A673 (cell line): Measurements from ENCODE around the gene METTL25B.

ENCODE experiments used
- CTCF ChIP-seq: fragments of 300-800, 200-600 bp; sonication (generic); conservative IDR thresholded peaks from 2 replicates; pipeline ENCODE4 v1.5.1; 2017; ENCODE audit warnings: low read depth, mild to moderate bottlenecking, antibody characterized with exemption, low read length, moderate library complexity, mixed read lengths
- EZH2 ChIP-seq: fragments of 200-600 bp; sonication (generic); IDR thresholded peaks from 2 replicates; pipeline ENCODE4 v1.6.1; 2017; ENCODE audit warnings: borderline replicate concordance, low read depth, mild to moderate bottlenecking, mixed read lengths, antibody characterized with exemption, low read length; ENCODE audit not compliant: poor library complexity, severe bottlenecking

DNA sequence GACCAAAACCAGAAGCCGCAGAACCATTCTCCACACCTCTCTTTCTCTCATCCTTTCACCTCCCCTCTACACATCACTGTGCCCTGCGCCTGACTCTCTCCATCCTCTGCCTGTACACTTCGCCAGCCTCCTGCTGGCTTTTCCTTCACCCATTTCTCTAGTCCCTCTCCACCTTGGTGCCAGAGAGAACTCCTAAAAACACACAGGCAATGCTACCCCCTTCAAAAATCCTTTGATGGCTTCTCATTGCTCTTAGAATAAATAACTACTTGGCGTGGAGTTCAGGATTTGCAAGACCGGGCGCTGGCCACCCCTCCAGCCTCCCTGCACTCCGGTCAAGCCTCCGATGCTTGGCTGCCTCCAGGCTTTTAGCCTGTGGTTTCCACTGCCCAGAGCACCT, 31.5 kb upstream of the METTL25B start:
- no peak for TF ChIP-seq CTCF
- no peak for TF ChIP-seq EZH2
